GDM1 (cell line): ENCODE data around the gene SERPINA5.
"Not testable (repeated sequence)": the region's sequence is repeated elsewhere in the genome, so short reads cannot be mapped to it uniquely, and the experiment has no call there.

Experiments
- DNase-seq: peaks from one replicate; lab custom pipeline; 2025; lab: John Stamatoyannopoulos, UW

The SERPINA5 gene

GRCh38 chr14:94573475-94574277 lies 7.5 kb upstream of the SERPINA5 start:
- DNase-seq = no peak

GRCh38 chr14:94574336-94574735 lies 6.9 kb upstream of the SERPINA5 start:
- DNase-seq = no peak

GRCh38 chr14:94575730-94576585 lies 5.3 kb upstream of the SERPINA5 start:
- DNase-seq = no peak

GRCh38 chr14:94577472-94577871 lies 3.8 kb upstream of the SERPINA5 start:
- not testable (repeated sequence) for DNase-seq

GRCh38 chr14:94578712-94579111 lies 2.5 kb upstream of the SERPINA5 start:
- no peak for DNase-seq

GRCh38 chr14:94582199-94582750 lies 1.0 kb downstream of the SERPINA5 start:
- DNase-seq = no peak

- no peak for DNase-seq
These were observed 1.6 kb downstream of the SERPINA5 start for GRCh38 chr14:94582851-94583250.

- no peak for DNase-seq
These were observed 2.3 kb downstream of the SERPINA5 start for GRCh38 chr14:94583557-94583956.

- DNase-seq = no peak
These were observed 3.5 kb downstream of the SERPINA5 start for GRCh38 chr14:94584591-94585280.

GRCh38 chr14:94586635-94587034 lies 5.4 kb downstream of the SERPINA5 start:
- DNase-seq = no peak

- no peak for DNase-seq
These were observed 7.1 kb downstream of the SERPINA5 start for GRCh38 chr14:94588311-94588710.

- DNase-seq = no peak
These were observed 9.8 kb downstream of the SERPINA5 start for GRCh38 chr14:94591073-94591472.

- DNase-seq = no peak
These were observed 10.6 kb downstream of the SERPINA5 start for GRCh38 chr14:94591871-94592270.

GRCh38 chr14:94592457-94592856 lies 11.2 kb downstream of the SERPINA5 start:
- no peak for DNase-seq

- DNase-seq = no peak
These were observed 12.1 kb downstream of the SERPINA5 start for GRCh38 chr14:94593376-94593748.

GRCh38 chr14:94593749-94594431 lies 12.7 kb downstream of the SERPINA5 start:
- no peak for DNase-seq

- no peak for DNase-seq
These were observed 13.2 kb downstream of the SERPINA5 start for GRCh38 chr14:94594441-94594840.

GRCh38 chr14:94595912-94596311 lies 14.7 kb downstream of the SERPINA5 start:
- no peak for DNase-seq

- DNase-seq = no peak
These were observed 15.1 kb downstream of the SERPINA5 start for GRCh38 chr14:94596361-94596760.

- DNase-seq = no peak
These were observed 16.6 kb downstream of the SERPINA5 start for GRCh38 chr14:94597788-94598187.

GRCh38 chr14:94598506-94598815 lies 17.2 kb downstream of the SERPINA5 start:
- no peak for DNase-seq
